Brain microvascular endothelial cell (primary cell): ENCODE measurements around the gene NDUFB7.

Experiments used
- DNase-seq: peaks from one replicate; pipeline ENCODE4 v3.0.0-alpha.2; 2020
- H3K27ac ChIP-seq: fragments of 250-450 bp; sonication (Bioruptor Pico); 2 replicates; pipeline ENCODE4 v1.5.1; 2020; ENCODE audit warnings: mild to moderate bottlenecking, moderate library complexity
- H3K27me3 ChIP-seq: fragments of 250-450 bp; sonication (Bioruptor Pico); replicated peaks from 2 replicates; pipeline ENCODE4 v1.5.1; 2020; ENCODE audit warnings: mild to moderate bottlenecking
- H3K36me3 ChIP-seq: fragments of 250-450 bp; sonication (Bioruptor Pico); replicated peaks from 2 replicates; pipeline ENCODE4 v1.5.1; 2020; ENCODE audit warnings: mild to moderate bottlenecking
- H3K4me3 ChIP-seq: 2 replicates; pipeline ENCODE4 v1.5.1; 2011; ENCODE audit warnings: low read depth, mild to moderate bottlenecking, control low read depth, low read length, moderate library complexity
- in situ Hi-C: cut with HindIII; loops from 2 replicates; pipeline ENCODE4 v1.10.0; 2017; ENCODE audit warnings: low sequenced_read_pairs, low pct_ligation_motif_present
- TF ChIP-seq, protein P1 (sequence below): IDR thresholded peaks from 2 replicates; pipeline ENCODE4 v1.5.1; 2011; ENCODE audit warnings: low read depth, mild to moderate bottlenecking, moderate library complexity, low read length, control low read depth, inconsistent platforms; ENCODE audit errors: missing control alignments

Gene NDUFB7

DNA sequence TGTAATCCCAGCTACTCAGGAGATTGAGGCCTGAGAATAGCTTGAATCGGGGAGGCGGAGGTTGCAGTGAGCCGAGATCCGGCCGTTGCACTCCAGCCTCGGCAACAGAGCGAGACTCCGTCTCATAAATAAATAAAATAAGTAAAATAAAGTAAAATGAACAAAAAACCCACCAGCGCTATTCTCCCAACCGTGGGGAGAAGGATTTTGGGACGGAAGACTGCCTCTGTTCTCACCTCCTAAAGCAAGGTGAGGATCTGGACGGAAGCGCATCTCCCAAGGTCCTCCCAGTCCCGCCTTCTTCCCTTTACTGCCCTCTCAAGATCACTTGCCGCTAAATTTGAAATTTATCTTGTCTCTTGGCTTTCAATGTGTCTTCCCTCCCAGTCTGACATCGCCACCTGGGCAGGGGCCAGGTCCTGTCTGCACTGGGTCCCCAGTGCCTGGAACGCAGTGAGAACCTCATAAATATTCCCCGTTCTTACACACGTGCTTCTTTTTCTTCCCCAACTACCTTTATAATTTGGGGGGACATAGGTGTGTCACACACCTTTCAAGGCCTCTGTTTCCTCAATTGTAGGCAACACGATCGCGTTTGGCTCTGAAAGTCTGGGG, 52.5 kb downstream of the NDUFB7 start:
- no peak overlapping the region for H3K4me3 ChIP-seq
- no peak overlapping the region for H3K27ac ChIP-seq
- TF ChIP-seq, protein P1, sequence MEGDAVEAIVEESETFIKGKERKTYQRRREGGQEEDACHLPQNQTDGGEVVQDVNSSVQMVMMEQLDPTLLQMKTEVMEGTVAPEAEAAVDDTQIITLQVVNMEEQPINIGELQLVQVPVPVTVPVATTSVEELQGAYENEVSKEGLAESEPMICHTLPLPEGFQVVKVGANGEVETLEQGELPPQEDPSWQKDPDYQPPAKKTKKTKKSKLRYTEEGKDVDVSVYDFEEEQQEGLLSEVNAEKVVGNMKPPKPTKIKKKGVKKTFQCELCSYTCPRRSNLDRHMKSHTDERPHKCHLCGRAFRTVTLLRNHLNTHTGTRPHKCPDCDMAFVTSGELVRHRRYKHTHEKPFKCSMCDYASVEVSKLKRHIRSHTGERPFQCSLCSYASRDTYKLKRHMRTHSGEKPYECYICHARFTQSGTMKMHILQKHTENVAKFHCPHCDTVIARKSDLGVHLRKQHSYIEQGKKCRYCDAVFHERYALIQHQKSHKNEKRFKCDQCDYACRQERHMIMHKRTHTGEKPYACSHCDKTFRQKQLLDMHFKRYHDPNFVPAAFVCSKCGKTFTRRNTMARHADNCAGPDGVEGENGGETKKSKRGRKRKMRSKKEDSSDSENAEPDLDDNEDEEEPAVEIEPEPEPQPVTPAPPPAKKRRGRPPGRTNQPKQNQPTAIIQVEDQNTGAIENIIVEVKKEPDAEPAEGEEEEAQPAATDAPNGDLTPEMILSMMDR: no peak
- peaks cover 26% of the 10 kb centered on the region for H3K36me3 ChIP-seq
- in situ Hi-C loops: no loop called here
- no peaks in the 10 kb centered on the region for H3K27me3 ChIP-seq
- DNase-seq: no peak

DNA sequence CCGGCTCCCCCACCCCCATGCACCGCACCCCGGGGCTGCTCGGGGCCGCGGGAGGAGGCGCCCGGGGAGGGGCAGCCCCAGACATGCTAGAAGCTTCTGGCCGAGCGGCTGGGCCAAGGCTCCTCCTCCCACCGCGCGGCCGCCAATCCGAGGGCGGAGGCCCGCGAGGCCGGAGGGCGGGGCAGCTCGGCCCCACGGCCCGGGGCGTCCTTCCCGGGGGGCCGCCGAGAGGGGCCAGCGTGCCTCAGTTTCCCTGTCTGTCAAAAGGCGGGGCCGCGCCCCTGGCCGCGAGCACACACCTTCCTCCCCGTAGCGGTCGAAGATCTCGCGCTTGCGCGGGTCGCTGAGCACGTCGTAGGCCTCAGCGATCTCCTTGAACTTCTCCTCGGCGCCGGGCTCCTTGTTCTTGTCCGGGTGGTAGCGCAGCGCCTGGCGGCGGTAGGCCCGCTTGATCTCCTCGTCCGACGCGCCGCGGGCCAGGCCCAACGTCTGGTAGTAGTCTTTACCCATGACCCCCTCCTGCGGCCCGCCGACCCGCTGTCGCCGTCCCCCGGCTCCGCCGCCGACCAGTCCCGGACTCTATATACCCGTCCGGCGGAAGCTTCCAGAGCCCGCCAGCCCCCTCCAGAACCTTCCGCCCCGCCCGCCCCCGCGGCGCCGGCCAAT, 53.9 kb downstream of the NDUFB7 start, which contains the start of gene DNAJB1:
Gene DNAJB1 (minus strand): TSS at position 558 of the 666 bp plus-strand sequence. CDS start 48 bp downstream, at position 510.
- peak; percentile 57 for DNase-seq
- H3K36me3 ChIP-seq: peaks cover 28% of the 10 kb centered on the region
- H3K27ac ChIP-seq: peak within 1 kb of the TSS; percentile 89
- TF ChIP-seq, protein P1: no peak
- peak within 1 kb of the TSS; percentile 86 for H3K4me3 ChIP-seq
- H3K27me3 ChIP-seq: no peaks in the 10 kb centered on the region
- in situ Hi-C loops: no loop called here

DNA sequence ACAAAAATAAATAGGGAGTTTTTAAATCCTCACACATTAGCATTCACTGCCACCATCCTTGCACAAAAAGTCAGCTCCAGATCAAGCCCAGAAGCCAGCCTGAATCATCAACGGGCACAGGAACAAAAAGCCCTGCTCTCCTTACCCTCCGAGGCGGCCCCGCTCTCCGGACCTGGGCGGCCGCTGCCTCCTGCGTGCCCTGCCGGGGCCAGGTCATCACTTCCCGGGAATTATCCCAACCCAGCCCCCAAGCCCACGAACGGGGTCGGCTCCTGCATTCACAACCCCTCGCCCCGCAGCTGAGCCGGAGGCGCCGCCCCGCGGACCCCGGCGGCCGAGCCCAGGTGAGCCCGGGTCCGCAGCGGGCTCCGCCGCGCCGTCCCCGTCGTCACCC, 54.4 kb downstream of the NDUFB7 start:
- TF ChIP-seq, protein P1: no peak

DNA sequence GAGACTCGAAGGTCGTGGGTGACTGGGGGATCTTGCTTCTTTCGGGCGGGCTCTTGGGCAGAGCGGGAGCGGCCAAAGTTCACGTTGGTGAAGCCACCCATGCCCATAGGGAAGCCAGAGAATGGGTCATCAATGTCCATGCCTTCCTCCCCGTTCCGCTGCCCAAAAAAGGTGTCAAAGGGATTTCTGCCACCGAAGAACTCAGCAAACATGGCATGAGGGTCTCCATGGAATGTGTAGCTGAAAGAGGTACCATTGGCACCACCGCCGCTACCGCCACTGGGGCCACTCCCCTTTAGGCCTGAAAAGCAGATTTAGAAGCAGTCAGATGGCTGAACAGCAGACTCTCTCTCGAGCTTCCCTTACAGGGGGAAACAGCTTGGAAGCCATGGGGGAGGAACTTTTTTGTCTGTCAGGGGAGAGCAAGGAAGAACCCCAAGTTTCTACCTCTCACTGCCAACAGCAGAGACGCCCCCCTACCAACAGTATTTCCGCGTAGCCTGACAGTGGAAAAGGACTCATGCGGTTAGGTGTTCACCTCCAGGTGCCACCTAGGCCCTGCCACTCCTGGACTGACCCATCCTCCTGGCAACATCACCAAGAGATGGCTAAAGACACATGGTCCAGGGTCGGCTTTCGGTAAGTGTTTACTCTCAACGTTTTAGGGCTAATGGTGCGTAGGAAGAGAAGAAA, 55.0 kb downstream of the NDUFB7 start:
- H3K27ac ChIP-seq: peak overlapping the region; percentile 89
- H3K27me3 ChIP-seq: no peaks in the 10 kb centered on the region
- peaks cover 28% of the 10 kb centered on the region for H3K36me3 ChIP-seq
- H3K4me3 ChIP-seq: peak overlapping the region; percentile 86
- TF ChIP-seq, protein P1: no peak
- in situ Hi-C loops: no loop called here
- DNase-seq: no peak

More for the DNA sequence above, 54.4 kb downstream of the NDUFB7 start:
- Histone ChIP-seq H3K4me3 (peak overlapping the region; percentile 86), H3K27ac (peak overlapping the region; percentile 89), H3K36me3 (peaks cover 28% of the 10 kb centered on the region), H3K27me3 (no peaks in the 10 kb centered on the region)
- no peak for DNase-seq
- in situ Hi-C loops: no loop called here
